Neuronal stem cell (in vitro differentiated cells): Measurements from ENCODE around the gene MDFI.

Source experiments
- DNase-seq: peaks from one replicate; pipeline ENCODE4 v3.0.0-alpha.2; 2013; ENCODE audit warnings: low spot score
- H2AFZ ChIP-seq: one replicate; pipeline ENCODE4 v1.6.1; 2013; ENCODE audit warnings: mild to moderate bottlenecking, low read length, inconsistent platforms
- H2AK5ac ChIP-seq: 2 replicates; pipeline ENCODE4 v1.6.1; 2013; ENCODE audit warnings: low read depth, mild to moderate bottlenecking, inconsistent platforms, low read length, moderate library complexity, mixed read lengths
- H2BK120ac ChIP-seq: 2 replicates; pipeline ENCODE4 v1.6.1; 2013; ENCODE audit warnings: low read depth, mild to moderate bottlenecking, inconsistent platforms, low read length, moderate library complexity, mixed read lengths
- H2BK12ac ChIP-seq: one replicate; pipeline ENCODE4 v1.6.1; 2013; ENCODE audit warnings: low read length, inconsistent platforms
- H2BK15ac ChIP-seq: 2 replicates; pipeline ENCODE4 v1.6.1; 2013; ENCODE audit warnings: mild to moderate bottlenecking, low read length, inconsistent platforms, mixed read lengths
- H2BK5ac ChIP-seq: one replicate; pipeline ENCODE4 v1.6.1; 2013; ENCODE audit warnings: inconsistent platforms, mild to moderate bottlenecking, low read length, moderate library complexity
- H3K14ac ChIP-seq: one replicate; pipeline ENCODE4 v1.6.1; 2013; ENCODE audit warnings: low read length, inconsistent platforms
- H3K18ac ChIP-seq: 2 replicates; pipeline ENCODE4 v1.6.1; 2013; ENCODE audit warnings: low read length, inconsistent platforms
- H3K23ac ChIP-seq: 2 replicates; pipeline ENCODE4 v1.6.1; 2013; ENCODE audit warnings: low read depth, mild to moderate bottlenecking, mixed read lengths, low read length, inconsistent platforms; ENCODE audit not compliant: poor library complexity
- H3K27ac ChIP-seq: replicated peaks from 3 replicates; pipeline ENCODE4 v1.5.1; 2013; ENCODE audit warnings: low read length, inconsistent platforms
- H3K27me3 ChIP-seq, 3 experiments: 2 replicates each; pipeline ENCODE4 v1.6.1; 2013; ENCODE audit warnings: low read length in 3 of 3, mild to moderate bottlenecking in 2 of 3, inconsistent platforms in 1 of 3, low read depth in 1 of 3, mixed read lengths in 1 of 3, moderate library complexity in 1 of 3; ENCODE audit not compliant: control insufficient read depth in 3 of 3, insufficient read depth in 3 of 3
- H3K36me3 ChIP-seq, 2 donors: replicated peaks in 1 of 2; 2 replicates each; pipeline ENCODE4 v1.6.1; 2013; ENCODE audit warnings: low read length in 2 of 2; ENCODE audit not compliant: control insufficient read depth in 2 of 2, insufficient read depth in 2 of 2
- H3K4ac ChIP-seq: 2 replicates; pipeline ENCODE4 v1.6.1; 2013; ENCODE audit warnings: inconsistent platforms, mild to moderate bottlenecking, low read length, moderate library complexity
- H3K4me1 ChIP-seq, 2 donors: 1 replicate in 1 of 2; 2 replicates in 1 of 2; pipeline ENCODE4 v1.6.1; 2013; ENCODE audit warnings: low read length in 2 of 2, low read depth in 1 of 2; ENCODE audit not compliant: control insufficient read depth in 2 of 2, insufficient read depth in 1 of 2
- H3K4me2 ChIP-seq: one replicate; pipeline ENCODE4 v1.6.1; 2013; ENCODE audit warnings: mild to moderate bottlenecking, low read length, inconsistent platforms; ENCODE audit not compliant: insufficient read depth, poor library complexity, severe bottlenecking
- H3K4me3 ChIP-seq, 2 donors: 2 replicates each; pipeline ENCODE4 v1.5.1; 2013; ENCODE audit warnings: low read length in 2 of 2, mild to moderate bottlenecking in 2 of 2, inconsistent platforms in 1 of 2, moderate library complexity in 1 of 2
- H3K79me1 ChIP-seq: one replicate; pipeline ENCODE4 v1.6.1; 2013; ENCODE audit warnings: low read depth, mild to moderate bottlenecking, inconsistent platforms, low read length, moderate library complexity
- H3K9ac ChIP-seq: one replicate; pipeline ENCODE4 v1.6.1; 2013; ENCODE audit warnings: mild to moderate bottlenecking, low read depth, low read length, inconsistent platforms; ENCODE audit not compliant: poor library complexity
- H3K9me3 ChIP-seq, 2 donors: replicated peaks in 1 of 2; 2 replicates each; pipeline versions ENCODE3 to v1.6.1; 2013; ENCODE audit warnings: low read length in 2 of 2, mild to moderate bottlenecking in 2 of 2, inconsistent platforms in 1 of 2, low read depth in 1 of 2, mixed read lengths in 1 of 2, moderate library complexity in 1 of 2; ENCODE audit not compliant: control insufficient read depth in 2 of 2, insufficient read depth in 1 of 2
- H4K8ac ChIP-seq: one replicate; pipeline ENCODE4 v1.6.1; 2013; ENCODE audit warnings: low read depth, mild to moderate bottlenecking, inconsistent platforms, low read length, moderate library complexity
- H4K91ac ChIP-seq: one replicate; pipeline ENCODE4 v1.6.1; 2013; ENCODE audit warnings: low read length, low read depth, mild to moderate bottlenecking, inconsistent platforms; ENCODE audit not compliant: poor library complexity
- WGBS, 2 donors: extraction: QIAGEN DNeasy Blood & Tissue Kit; methylation state at CpG; one replicate each; pipeline ENCODE4 v1.1.7; 2013; ENCODE audit warnings: missing lambda C conversion rate in 2 of 2, mixed read lengths in 1 of 2; ENCODE audit not compliant: insufficient read length in 2 of 2, insufficient replicate concordance in 1 of 2; ENCODE audit errors: extremely low coverage in 2 of 2; 5-methylcytosine and 5-hydroxymethylcytosine counted together

The MDFI gene

GRCh38 chr6:41699063-41699462 lies 60.8 kb downstream of the MDFI start:
- Histone ChIP-seq H3K79me1 (no peaks in the 10 kb centered on the region), H3K9me3 (no peaks in the 10 kb centered on the region), H3K18ac (peak overlapping the region; percentile 90), H2BK15ac (peak overlapping the region; percentile 45), H2BK5ac (no peak overlapping the region), H3K23ac (peak overlapping the region; percentile 38), H2BK120ac (no peak overlapping the region), H3K27me3 (no peaks in the 10 kb centered on the region), H3K36me3 (no peaks in the 10 kb centered on the region), H3K4me2 (no peak overlapping the region), H3K27ac (no peak overlapping the region), H2AK5ac (peak overlapping the region; percentile 72), H4K8ac (no peak overlapping the region), H3K4me1 (peaks cover 5 to 14% of the 10 kb centered on the region in 2 donors), H2AFZ (peak overlapping the region; percentile 85), H2BK12ac (no peak overlapping the region), H3K4me3 (peak overlapping the region in 1 of 2 donors; percentile 39), H4K91ac (no peak overlapping the region), H3K14ac (peak overlapping the region; percentile 5), H3K4ac (no peak overlapping the region), H3K9ac (no peak overlapping the region)
- WGBS, 2 donors = no CpG with 5 or more reads among the region's 2 CpGs
- no peak for DNase-seq

GRCh38 chr6:41700463-41701347 lies 62.4 kb downstream of the MDFI start:
- Histone ChIP-seq H4K8ac (no peak overlapping the region), H3K23ac (peak overlapping the region; percentile 58), H2BK120ac (peak overlapping the region; percentile 21), H2AFZ (peak overlapping the region; percentile 79), H3K18ac (peak overlapping the region; percentile 73), H2BK15ac (peak overlapping the region; percentile 19), H3K4me2 (no peak overlapping the region), H4K91ac (peak overlapping the region; percentile 11), H3K4me1 (peaks cover 5 to 14% of the 10 kb centered on the region in 2 donors), H3K4ac (no peak overlapping the region), H3K36me3 (no peaks in the 10 kb centered on the region), H3K79me1 (no peaks in the 10 kb centered on the region), H3K4me3 (no peak overlapping the region), H3K9ac (no peak overlapping the region), H2BK5ac (no peak overlapping the region), H3K14ac (peak overlapping the region; percentile 25), H3K27me3 (peaks cover 0 to 9% (median 0%) of the 10 kb centered on the region in 3 experiments), H2BK12ac (no peak overlapping the region), H2AK5ac (peak overlapping the region; percentile 74), H3K9me3 (no peaks in the 10 kb centered on the region), H3K27ac (no peak overlapping the region)
- no peak for DNase-seq
- WGBS, 2 donors = no CpG with 5 or more reads among the region's 20 CpGs

- Histone ChIP-seq H4K8ac (no peak overlapping the region), H4K91ac (no peak overlapping the region)
Observed at GRCh38 chr6:41702089-41702745, 63.9 kb downstream of the MDFI start.

More at GRCh38 chr6:41702089-41702745, 63.9 kb downstream of the MDFI start:
- H3K9ac ChIP-seq = no peak overlapping the region
- no peak overlapping the region for H3K23ac ChIP-seq
- peak overlapping the region; percentile 39 for H3K18ac ChIP-seq
- no peaks in the 10 kb centered on the region for H3K79me1 ChIP-seq
- DNase-seq = no peak
- no peak overlapping the region for H2AK5ac ChIP-seq
- H2BK15ac ChIP-seq = no peak overlapping the region
- H3K27ac ChIP-seq = no peak overlapping the region
- no peak overlapping the region for H2AFZ ChIP-seq
- peaks cover 5 to 14% of the 10 kb centered on the region in 2 donors for H3K4me1 ChIP-seq
- H3K36me3 ChIP-seq = no peaks in the 10 kb centered on the region
- H3K4ac ChIP-seq = no peak overlapping the region
- H2BK12ac ChIP-seq = no peak overlapping the region
- no peak overlapping the region for H2BK5ac ChIP-seq
- H3K4me3 ChIP-seq = no peak overlapping the region
- no CpG with 5 or more reads among the region's 10 CpGs for WGBS, 2 donors
- H3K14ac ChIP-seq = no peak overlapping the region
- H2BK120ac ChIP-seq = no peak overlapping the region
- no peak overlapping the region for H3K4me2 ChIP-seq
- H3K9me3 ChIP-seq = no peaks in the 10 kb centered on the region
- peaks cover 0 to 9% (median 0%) of the 10 kb centered on the region in 3 experiments for H3K27me3 ChIP-seq
